Epithelial cell of proximal tubule (primary cell): ENCODE results near the gene DLG1. TPM values are rescaled to one million over a fixed set of nuclear protein-coding genes. Genes with fewer than 3 reads are reported as not detected.

Experiments
- DNase-seq: peaks from one replicate; pipeline ENCODE4 v3.0.0-alpha.2; 2011; ENCODE audit warnings: low read depth
- H3K4me3 ChIP-seq: 2 replicates; pipeline ENCODE4 v1.5.1; 2011; ENCODE audit warnings: low read depth, mild to moderate bottlenecking, low read length
- total RNA-seq: library from RNA; depleted of rRNA; stranded (reverse); fragments of >200 nt; gene quantifications from 2 replicates; pipeline ENCODE4 v1.2.3, GENCODE V29; 2015
- TF ChIP-seq, protein P1 (sequence below): conservative IDR thresholded peaks from 2 replicates; pipeline ENCODE4 v1.5.1; 2012; ENCODE audit warnings: low read depth, mild to moderate bottlenecking, low read length

DLG1 gene
- total RNA-seq, 1 donor from 2014 or later, result 67.6 TPM

DNA sequence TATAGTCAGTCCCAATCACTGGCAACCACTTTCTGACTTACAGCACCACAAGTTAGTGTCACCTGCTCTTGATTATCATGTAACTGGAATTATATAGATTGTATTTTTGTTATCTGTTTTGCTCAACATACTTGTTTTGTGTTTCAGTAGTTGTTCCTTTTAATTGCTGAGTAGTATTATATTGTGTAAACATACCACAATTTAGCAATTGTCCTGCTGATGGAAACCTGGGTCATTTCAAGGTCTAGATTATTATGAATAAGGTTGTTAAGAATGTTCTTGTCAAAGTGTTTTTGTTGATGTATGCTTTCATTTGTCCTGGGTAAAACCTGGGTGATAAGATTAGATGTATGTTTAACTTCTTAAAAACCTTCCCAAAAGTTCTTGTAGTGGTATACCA lies 186.7 kb downstream of the DLG1 start:
- no peak for DNase-seq
- TF ChIP-seq, protein P1, sequence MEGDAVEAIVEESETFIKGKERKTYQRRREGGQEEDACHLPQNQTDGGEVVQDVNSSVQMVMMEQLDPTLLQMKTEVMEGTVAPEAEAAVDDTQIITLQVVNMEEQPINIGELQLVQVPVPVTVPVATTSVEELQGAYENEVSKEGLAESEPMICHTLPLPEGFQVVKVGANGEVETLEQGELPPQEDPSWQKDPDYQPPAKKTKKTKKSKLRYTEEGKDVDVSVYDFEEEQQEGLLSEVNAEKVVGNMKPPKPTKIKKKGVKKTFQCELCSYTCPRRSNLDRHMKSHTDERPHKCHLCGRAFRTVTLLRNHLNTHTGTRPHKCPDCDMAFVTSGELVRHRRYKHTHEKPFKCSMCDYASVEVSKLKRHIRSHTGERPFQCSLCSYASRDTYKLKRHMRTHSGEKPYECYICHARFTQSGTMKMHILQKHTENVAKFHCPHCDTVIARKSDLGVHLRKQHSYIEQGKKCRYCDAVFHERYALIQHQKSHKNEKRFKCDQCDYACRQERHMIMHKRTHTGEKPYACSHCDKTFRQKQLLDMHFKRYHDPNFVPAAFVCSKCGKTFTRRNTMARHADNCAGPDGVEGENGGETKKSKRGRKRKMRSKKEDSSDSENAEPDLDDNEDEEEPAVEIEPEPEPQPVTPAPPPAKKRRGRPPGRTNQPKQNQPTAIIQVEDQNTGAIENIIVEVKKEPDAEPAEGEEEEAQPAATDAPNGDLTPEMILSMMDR, result no peak
- H3K4me3 ChIP-seq, result no peak overlapping the region

GRCh38 chr3:197105786-197106185 lies 192.6 kb downstream of the DLG1 start:
- TF ChIP-seq, protein P1, result no peak
- H3K4me3 ChIP-seq, result no peak overlapping the region
- DNase-seq, result no peak

GRCh38 chr3:197104738-197105137 lies 193.7 kb downstream of the DLG1 start:
- TF ChIP-seq, protein P1, result no peak
- no peak overlapping the region for H3K4me3 ChIP-seq
- DNase-seq, result no peak

GRCh38 chr3:197103766-197104165 lies 194.6 kb downstream of the DLG1 start:
- H3K4me3 ChIP-seq, result no peak overlapping the region
- no peak for DNase-seq
- TF ChIP-seq, protein P1, result no peak

- no peak for DNase-seq
- TF ChIP-seq, protein P1, result no peak
- H3K4me3 ChIP-seq, result no peak overlapping the region
These were observed 204.5 kb downstream of the DLG1 start for GRCh38 chr3:197093871-197094270.

GRCh38 chr3:197088370-197088769 lies 210.0 kb downstream of the DLG1 start:
- no peak for DNase-seq
- H3K4me3 ChIP-seq, result no peak overlapping the region
- TF ChIP-seq, protein P1, result no peak

GRCh38 chr3:197085137-197085536 lies 213.3 kb downstream of the DLG1 start:
- H3K4me3 ChIP-seq, result no peak overlapping the region
- DNase-seq, result no peak
- TF ChIP-seq, protein P1, result no peak
